Activated CD4-positive, alpha-beta T cell treated with anti-CD3 and anti-CD28 coated beads, Interleukin-2, amount 10 ng/mL, durations not matched to agents 24 days and 14 days (primary cell): Measurements from ENCODE around the gene COTL1. TPM values are rescaled to one million over a fixed set of nuclear protein-coding genes. Genes with fewer than 3 reads are reported as not detected.
"Not testable (repeated sequence)": the region's sequence is repeated elsewhere in the genome, so short reads cannot be mapped to it uniquely, and the experiment has no call there.

Experiments used
- DNase-seq: peaks from one replicate; pipeline ENCODE4 v3.0.0; 2022
- H3K27ac Mint-ChIP-seq: one replicate; pipeline ENCODE4 v1.8.0; 2022; ENCODE audit warnings: mild to moderate bottlenecking, mixed read lengths
- H3K27me3 Mint-ChIP-seq: one replicate; pipeline ENCODE4 v1.8.0; 2022; ENCODE audit warnings: mixed read lengths
- H3K36me3 Mint-ChIP-seq: one replicate; pipeline ENCODE4 v1.8.0; 2022; ENCODE audit warnings: low read depth, mild to moderate bottlenecking, mixed read lengths
- H3K4me1 Mint-ChIP-seq: one replicate; pipeline ENCODE4 v1.8.0; 2021; ENCODE audit warnings: mixed read lengths
- H3K4me3 Mint-ChIP-seq: one replicate; pipeline ENCODE4 v1.8.0; 2022; ENCODE audit warnings: mild to moderate bottlenecking, moderate library complexity, mixed read lengths
- H3K9me3 Mint-ChIP-seq: one replicate; pipeline ENCODE4 v1.8.0; 2021; ENCODE audit warnings: mixed read lengths
- intact Hi-C: fragments of 100-400 bp; cut with micrococcal nuclease; formaldehyde crosslinking; loops from one replicate; pipeline ENCODE4 v1.15.1; 2023
- total RNA-seq: library from RNA; stranded (reverse); gene quantifications from 2 replicates; pipeline ENCODE4 v1.2.3, GENCODE V29; 2022

Gene COTL1
- total RNA-seq, 1 donor from 2014 or later = 474 TPM

DNA sequence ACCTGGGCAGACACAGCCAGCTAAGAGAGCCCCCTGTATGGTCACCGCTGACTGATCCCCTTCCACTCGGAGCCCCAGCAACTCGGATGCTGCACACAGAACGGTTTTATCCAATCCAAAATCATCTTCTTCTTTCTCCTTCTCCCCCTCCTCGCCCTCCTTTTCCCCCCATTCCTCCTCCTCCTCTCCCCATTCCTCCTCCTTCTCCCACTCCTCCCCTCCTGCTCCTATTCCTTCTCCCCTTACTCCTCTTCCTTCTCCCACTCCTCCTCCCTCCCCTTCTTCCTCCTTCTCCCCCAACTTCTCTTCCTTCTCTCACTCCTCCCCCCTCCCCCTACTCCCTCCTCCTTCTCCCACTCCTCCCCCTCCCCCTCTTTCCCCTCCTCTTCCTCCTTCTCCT, 83.1 kb downstream of the COTL1 start:
- DNase-seq = no peak
- Mint-ChIP-seq H3K4me3 (no peak overlapping the region), H3K9me3 (no peaks in the 10 kb centered on the region), H3K4me1 (peaks cover 29% of the 10 kb centered on the region), H3K27ac (no peak overlapping the region), H3K27me3 (no peaks in the 10 kb centered on the region), H3K36me3 (peaks cover 61% of the 10 kb centered on the region)
- intact Hi-C loops = no loop called here

DNA sequence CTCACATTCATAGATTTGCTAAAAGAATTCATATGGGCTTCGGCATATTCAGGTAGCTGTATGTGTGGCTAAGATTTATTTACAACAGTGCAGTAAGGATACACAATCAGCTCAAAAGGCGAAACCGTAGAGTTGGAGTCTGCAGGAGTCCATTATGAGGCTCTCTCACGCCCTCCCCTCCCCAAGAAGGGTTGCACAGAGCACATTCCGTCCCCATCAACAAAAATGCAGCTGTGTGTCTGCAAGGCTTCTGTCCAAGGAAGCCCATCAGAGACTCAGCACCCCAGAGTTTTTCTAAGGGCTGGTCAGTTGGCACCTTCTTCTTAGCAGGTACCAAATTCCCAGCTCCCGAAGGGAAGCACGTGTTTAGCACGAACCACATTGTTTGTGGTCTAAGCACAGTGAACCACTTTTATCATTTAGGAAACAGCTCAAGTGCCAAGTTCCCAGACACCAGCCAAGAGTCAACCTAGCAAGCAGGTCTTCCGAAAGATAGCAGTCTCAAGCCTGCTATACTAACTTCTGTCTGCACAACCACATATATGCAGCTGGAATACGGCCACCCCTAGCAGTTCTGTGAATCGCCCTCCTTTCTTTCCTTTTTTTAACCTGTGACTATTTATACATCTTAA, 84.9 kb downstream of the COTL1 start:
- Mint-ChIP-seq H3K4me1 (peaks cover 23% of the 10 kb centered on the region), H3K9me3 (peaks cover 5% of the 10 kb centered on the region), H3K4me3 (no peak overlapping the region), H3K36me3 (peaks cover 62% of the 10 kb centered on the region), H3K27ac (no peak overlapping the region), H3K27me3 (no peaks in the 10 kb centered on the region)
- intact Hi-C loops = no loop called here
- no peak for DNase-seq

DNA sequence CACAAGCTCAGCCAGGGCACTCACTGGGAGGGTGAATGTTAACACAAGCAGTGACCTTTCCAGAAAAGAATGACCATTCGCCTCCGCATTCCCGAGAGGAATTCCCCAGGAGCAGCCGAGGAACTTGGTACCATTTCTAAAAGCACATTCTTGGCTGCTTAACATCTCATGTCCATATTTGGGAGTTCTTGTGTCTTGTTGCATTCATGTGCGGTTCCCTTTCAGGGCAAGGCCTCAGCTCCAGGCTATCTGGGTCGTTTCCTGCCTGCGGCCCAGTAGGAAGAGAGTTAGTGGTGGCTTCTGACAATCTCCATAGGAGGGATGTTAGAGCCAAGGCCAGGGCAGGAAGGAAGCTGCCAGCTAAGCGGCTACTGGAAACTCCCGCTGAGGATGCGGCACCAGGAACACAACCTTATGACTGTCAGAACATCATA, 85.6 kb downstream of the COTL1 start:
- intact Hi-C loops = no loop called here
- DNase-seq = no peak
- Mint-ChIP-seq H3K27me3 (no peaks in the 10 kb centered on the region), H3K4me3 (no peak overlapping the region), H3K4me1 (peaks cover 23% of the 10 kb centered on the region), H3K9me3 (peaks cover 5% of the 10 kb centered on the region), H3K27ac (no peak overlapping the region), H3K36me3 (peaks cover 59% of the 10 kb centered on the region)

DNA sequence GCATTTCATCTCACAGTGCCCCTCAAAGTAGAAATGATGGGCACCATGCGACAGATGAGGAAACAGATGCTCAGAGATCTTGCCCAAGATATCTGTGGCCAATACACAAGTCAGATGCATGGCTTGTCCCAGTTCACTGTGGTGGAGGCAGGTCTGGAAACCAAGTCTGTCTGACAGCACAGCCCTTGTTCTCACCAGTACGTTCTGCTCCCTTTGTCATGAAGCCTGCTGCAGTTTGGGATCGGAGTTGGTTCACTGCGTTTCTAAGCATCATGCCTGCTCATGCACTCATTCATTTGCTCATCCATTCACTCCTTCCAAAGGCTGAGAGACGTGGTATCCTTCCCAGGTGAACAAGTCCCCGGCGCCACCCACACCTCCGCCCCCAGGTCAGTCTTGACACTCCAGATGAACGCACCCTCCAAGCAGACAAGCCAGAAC, 86.2 kb downstream of the COTL1 start:
- Mint-ChIP-seq H3K36me3 (peaks cover 59% of the 10 kb centered on the region), H3K4me1 (peaks cover 27% of the 10 kb centered on the region)
- intact Hi-C loops = no loop called here

DNA sequence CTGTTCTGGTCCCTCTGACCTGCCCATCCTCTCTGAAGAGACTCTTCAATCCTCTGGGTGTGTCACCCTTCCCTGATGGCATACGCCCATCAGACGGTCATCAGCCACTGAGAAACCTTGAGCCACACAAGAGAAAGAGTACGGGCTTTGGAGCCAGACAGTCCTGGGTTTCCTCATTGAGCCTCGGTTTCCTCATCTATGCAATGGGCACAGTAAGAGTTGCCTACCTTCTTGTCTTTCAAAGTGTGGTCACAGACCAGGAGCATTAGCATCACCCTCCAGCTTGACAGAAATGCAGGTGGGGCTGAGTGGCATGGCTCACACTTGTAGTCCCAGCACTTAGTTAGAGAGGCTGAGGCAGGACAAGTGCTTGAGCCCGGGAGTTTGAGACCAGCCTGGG, 87.3 kb downstream of the COTL1 start:
- Mint-ChIP-seq H3K27ac (no peak overlapping the region), H3K9me3 (peaks cover 5% of the 10 kb centered on the region), H3K4me1 (peaks cover 24% of the 10 kb centered on the region), H3K36me3 (peaks cover 58% of the 10 kb centered on the region), H3K27me3 (no peaks in the 10 kb centered on the region), H3K4me3 (no peak overlapping the region)
- intact Hi-C loops = no loop called here
- no peak for DNase-seq

More for the DNA sequence above, 86.2 kb downstream of the COTL1 start:
- Mint-ChIP-seq H3K27me3 (no peaks in the 10 kb centered on the region), H3K9me3 (peaks cover 5% of the 10 kb centered on the region), H3K4me3 (no peak overlapping the region), H3K27ac (no peak overlapping the region)
- DNase-seq = no peak

DNA sequence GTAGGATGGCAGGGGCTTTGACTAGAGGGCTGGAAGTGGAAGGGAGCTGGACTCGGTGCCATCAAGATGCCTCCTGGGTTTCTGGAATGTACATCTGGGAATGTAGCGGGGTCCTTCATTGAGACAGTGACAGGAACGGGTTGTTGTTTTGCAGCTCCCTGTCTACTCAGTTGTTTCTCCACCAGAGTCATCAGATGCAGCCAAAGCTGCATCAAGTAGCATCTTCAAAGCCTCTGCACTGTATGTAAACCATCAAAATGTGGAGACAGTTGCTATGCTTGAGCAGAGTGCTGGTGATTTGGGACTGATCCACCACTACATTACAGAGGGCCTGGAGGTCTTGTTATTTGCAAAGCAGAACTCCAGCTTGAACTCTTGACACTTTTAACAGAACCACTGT, 88.3 kb downstream of the COTL1 start:
- peaks cover 57% of the 10 kb centered on the region for H3K36me3 Mint-ChIP-seq
- intact Hi-C loops = no loop called here
- no peak overlapping the region for H3K4me3 Mint-ChIP-seq
- H3K27me3 Mint-ChIP-seq = no peaks in the 10 kb centered on the region
- H3K4me1 Mint-ChIP-seq = peaks cover 26% of the 10 kb centered on the region
- H3K9me3 Mint-ChIP-seq = peaks cover 5% of the 10 kb centered on the region
- DNase-seq = no peak
- no peak overlapping the region for H3K27ac Mint-ChIP-seq

DNA sequence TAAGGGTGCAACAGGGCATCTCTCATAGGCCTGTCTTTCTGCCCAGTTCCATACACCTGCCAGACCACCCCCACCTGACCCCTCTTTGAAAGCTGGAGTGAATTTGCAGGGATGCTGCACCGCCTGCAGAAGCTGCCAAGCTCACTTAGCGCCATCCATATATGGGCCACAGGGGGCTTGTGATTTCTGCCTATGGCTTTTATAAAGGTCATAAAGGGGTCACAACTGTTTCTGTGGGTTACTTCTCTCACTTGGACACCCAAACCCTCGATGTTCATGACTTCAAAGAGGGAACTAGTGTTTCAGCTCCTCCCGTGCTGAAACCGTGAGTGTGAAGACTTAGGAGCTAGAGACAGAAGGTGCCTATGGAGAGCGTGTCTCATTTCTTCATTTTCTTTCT, 89.6 kb downstream of the COTL1 start:
- Mint-ChIP-seq H3K36me3 (peaks cover 57% of the 10 kb centered on the region), H3K27me3 (no peaks in the 10 kb centered on the region), H3K9me3 (peaks cover 5% of the 10 kb centered on the region), H3K27ac (no peak overlapping the region), H3K4me1 (peaks cover 31% of the 10 kb centered on the region), H3K4me3 (no peak overlapping the region)
- DNase-seq = no peak
- intact Hi-C loops = no loop called here

DNA sequence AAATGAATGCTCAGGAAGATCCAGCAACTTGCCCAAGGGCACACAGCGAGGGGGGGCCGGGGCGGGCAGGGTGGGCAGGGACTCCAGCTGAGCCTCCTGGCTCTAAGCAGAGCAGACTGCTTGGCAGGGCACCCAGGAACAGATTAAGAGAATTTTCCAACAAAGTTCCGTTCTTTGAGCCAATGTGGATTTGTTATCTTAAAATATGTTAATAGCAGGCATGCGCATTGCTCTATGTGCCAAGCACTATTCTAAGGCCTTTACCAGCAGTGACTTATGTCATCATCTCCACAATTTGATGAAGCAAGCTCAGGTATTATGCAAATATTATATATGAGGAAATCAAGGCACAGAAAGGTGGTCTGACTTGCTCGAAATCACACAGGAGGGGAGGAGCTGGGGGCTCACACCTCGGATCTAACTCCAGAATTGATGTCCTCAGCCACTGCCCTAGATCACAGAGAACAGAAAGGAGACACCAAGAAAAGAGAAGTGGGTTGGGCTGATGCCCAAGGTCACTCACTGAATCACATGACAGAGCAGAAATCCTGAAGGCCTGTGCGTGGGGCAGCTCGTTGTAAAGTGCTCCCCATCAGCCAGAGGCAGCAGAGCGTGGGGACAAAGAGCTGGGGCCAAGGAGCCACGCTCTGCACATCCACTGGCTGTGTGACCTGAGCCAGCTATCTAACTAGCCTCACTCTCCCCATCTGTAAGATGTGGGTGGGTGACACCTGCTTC, 90.2 kb downstream of the COTL1 start:
- Mint-ChIP-seq H3K27ac (no peak overlapping the region), H3K27me3 (no peaks in the 10 kb centered on the region), H3K4me1 (peaks cover 28% of the 10 kb centered on the region), H3K9me3 (peaks cover 5% of the 10 kb centered on the region), H3K4me3 (no peak overlapping the region), H3K36me3 (peaks cover 57% of the 10 kb centered on the region)
- intact Hi-C loops = no loop called here
- no peak for DNase-seq

DNA sequence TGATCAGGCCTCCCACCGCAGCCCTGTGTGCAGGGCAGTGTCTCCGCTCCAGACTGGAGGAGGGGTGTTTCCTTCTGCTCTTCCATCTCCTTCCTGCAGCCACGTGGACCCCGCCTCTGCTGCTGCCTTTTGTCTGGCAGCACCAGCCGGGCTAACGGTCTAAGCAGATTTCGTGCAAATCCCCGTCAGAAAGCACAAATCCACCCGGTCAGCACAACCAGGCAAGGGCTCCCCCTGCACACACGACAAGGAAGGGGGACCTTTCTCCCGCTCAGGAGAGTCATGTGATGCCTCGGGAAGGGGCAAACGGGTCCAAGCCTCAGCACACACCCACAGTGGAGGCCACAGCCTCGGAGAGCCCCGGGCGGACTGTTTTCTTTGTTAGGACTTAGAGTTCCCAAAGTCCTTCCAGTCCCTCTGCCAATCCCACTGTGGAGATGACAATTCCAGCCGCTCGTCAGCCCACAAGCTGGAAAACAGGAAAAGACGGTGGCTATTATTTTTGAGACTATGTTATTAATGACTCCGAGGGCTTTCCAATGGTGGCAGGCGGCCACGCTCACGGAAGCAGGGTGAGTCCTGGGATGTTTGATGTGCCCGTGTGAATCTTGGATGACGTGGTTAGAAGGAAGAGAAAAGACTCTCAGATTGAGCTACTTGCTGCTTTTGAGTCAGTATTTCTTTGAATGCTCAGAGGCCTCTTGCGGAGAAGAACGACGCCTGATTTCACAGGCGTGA, 90.9 kb downstream of the COTL1 start:
- peaks cover 55% of the 10 kb centered on the region for H3K36me3 Mint-ChIP-seq
- peak overlapping the region; percentile 51 for H3K27ac Mint-ChIP-seq

DNA sequence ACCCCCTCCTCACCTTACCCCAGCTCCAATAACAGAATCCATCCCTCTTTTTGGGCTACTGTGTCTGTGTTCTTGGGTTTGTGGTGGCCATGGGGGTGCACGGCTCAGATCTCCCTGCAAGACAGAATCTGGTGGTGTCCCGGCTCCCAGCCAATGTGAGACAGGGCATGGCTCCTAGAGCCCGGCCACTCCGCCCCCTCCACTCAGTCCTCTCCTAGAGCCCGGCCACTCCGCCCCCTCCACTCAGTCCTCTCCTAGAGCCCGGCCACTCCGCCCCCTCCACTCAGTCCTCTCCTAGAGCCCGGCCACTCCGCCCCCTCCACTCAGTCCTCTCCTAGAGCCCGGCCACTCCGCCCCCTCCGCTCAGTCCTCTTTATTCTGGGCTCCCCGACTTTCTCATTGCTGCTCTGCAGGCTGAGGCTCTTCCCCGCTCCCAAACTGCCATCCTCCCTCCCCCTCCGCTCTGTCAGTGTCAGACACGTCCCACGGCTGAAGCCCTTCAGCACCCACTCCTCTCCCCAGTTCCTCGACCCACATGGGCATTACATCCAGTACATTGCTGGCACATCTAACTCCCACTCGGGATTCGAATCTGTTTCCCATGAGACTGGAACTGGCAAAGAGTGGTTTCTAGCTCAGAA, 92.8 kb downstream of the COTL1 start:
- H3K27ac Mint-ChIP-seq, H3K27me3 Mint-ChIP-seq, H3K9me3 Mint-ChIP-seq, intact Hi-C loops, DNase-seq, H3K4me3 Mint-ChIP-seq: not testable (repeated sequence)
- H3K36me3 Mint-ChIP-seq = peaks cover 36% of the 10 kb centered on the region
- peaks cover 26% of the 10 kb centered on the region for H3K4me1 Mint-ChIP-seq

More for the DNA sequence above, 90.9 kb downstream of the COTL1 start:
- Mint-ChIP-seq H3K4me3 (no peak overlapping the region), H3K4me1 (peaks cover 21% of the 10 kb centered on the region), H3K9me3 (peaks cover 5% of the 10 kb centered on the region), H3K27me3 (no peaks in the 10 kb centered on the region)
- DNase-seq = no peak
- intact Hi-C loops = no loop called here

DNA sequence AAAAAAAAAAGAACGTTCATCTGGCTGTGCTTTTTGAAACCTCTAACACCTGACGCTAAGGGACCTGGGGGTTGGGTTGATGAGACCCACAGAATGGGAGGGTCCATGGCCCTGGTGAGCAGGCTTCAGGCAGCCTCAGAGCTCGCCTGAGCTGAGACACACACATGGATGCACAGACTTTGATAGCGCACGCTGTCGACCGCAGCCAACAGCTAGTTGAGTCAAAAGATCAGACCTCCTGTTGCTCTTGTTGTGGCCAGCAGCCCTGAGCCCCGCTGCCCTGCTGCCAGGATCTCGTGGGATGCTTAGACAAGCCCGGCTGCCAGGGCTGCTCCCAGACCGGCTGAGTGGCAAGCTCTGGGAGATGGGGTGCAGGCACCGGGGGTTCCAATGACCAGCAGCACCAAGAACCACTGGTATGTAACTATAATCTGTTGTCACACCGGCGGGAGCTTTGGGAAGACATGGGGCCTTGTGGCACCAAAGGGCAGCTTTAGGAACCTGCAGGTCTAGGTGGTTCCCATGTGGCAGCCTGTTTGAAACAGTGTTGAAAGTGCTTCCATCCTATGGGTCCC, 93.4 kb downstream of the COTL1 start:
- Mint-ChIP-seq H3K9me3 (peaks cover 5% of the 10 kb centered on the region), H3K4me1 (peaks cover 32% of the 10 kb centered on the region), H3K27ac (no peak overlapping the region), H3K4me3 (no peak overlapping the region), H3K36me3 (peaks cover 30% of the 10 kb centered on the region), H3K27me3 (no peaks in the 10 kb centered on the region)
- no peak for DNase-seq
- intact Hi-C loops = no loop called here

DNA sequence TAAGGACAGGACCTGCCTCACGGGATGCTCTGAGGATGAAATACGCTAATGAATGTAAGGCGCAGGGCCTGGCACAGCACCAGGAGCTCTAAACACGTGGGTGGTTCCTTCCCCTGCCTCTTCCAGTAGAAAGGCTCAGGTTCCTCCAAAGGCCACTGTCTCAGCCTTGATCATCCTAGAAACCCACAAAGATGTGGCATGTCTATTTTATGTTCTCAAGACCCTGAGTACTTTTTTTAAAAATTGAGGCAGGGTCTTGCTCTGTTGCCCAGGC, 96.4 kb downstream of the COTL1 start:
- DNase-seq = no peak
- H3K27ac Mint-ChIP-seq = no peak overlapping the region
- peaks cover 3% of the 10 kb centered on the region for H3K9me3 Mint-ChIP-seq
- no peak overlapping the region for H3K4me3 Mint-ChIP-seq
- intact Hi-C loops = no loop called here
- peaks cover 50% of the 10 kb centered on the region for H3K4me1 Mint-ChIP-seq
- no peaks in the 10 kb centered on the region for H3K27me3 Mint-ChIP-seq
- peaks cover 18% of the 10 kb centered on the region for H3K36me3 Mint-ChIP-seq

DNA sequence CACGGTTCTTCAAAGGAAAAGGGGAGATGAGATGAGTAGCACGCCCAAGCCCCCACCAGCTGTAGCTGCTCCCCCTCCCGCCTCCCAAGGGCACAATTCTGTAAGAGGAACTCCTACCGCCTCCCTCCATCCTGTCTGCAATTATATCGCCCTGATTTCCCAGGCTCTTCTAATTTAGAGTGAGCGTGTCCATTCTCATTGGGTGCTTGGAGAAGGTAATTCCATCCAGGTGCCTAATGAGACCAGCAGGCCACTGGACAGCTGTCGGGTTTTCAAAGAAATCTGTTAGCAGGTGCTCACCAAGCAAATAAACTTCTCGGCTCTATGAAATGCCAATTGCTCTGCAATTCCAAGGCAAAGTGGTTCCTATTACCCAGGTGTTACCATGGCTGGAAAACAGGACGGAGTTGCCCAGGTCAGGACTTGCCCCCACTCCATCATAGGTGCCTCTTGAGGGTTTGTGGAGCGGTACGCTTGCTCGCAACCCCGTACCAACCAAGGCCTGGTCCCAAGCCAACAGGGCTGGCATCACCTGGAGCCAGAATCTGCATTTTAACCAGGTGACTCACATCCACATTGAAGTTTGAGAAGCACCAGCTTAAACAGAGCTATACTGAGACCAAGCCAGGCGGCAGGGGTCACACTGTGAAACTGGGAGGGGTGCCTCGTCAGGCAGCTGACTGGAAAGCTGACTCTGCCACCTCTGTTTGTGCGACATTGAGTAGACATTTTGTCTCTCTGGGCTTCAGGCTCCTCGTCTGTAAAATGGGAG, 97.0 kb downstream of the COTL1 start:
- no peak for DNase-seq
- Mint-ChIP-seq H3K27ac (peak overlapping the region; percentile 62), H3K9me3 (peaks cover 5% of the 10 kb centered on the region), H3K27me3 (no peaks in the 10 kb centered on the region), H3K4me3 (no peak overlapping the region), H3K36me3 (peaks cover 21% of the 10 kb centered on the region), H3K4me1 (peaks cover 54% of the 10 kb centered on the region)
- intact Hi-C loops = no loop called here
